Type B pancreatic cell (in vitro differentiated cells): ENCODE results near the gene PPTC7. TPM values are rescaled to one million over a fixed set of nuclear protein-coding genes. Genes with fewer than 3 reads are reported as not detected.
"Not testable (repeated sequence)": the region's sequence is repeated elsewhere in the genome, so short reads cannot be mapped to it uniquely, and the experiment has no call there.

Source experiments
- DNase-seq: peaks from one replicate; pipeline ENCODE4 v3.0.0; 2021; ENCODE audit warnings: mixed read lengths; ENCODE audit not compliant: unreplicated experiment; ENCODE audit errors: extremely low spot score
- H3K27ac Mint-ChIP-seq: 2 replicates; pipeline ENCODE4 v1.8.0; 2021; ENCODE audit warnings: mild to moderate bottlenecking, mixed read lengths
- H3K27me3 Mint-ChIP-seq: 2 replicates; pipeline ENCODE4 v1.8.0; 2021; ENCODE audit warnings: mixed read lengths
- H3K36me3 Mint-ChIP-seq: 2 replicates; pipeline ENCODE4 v1.8.0; 2021; ENCODE audit warnings: mixed read lengths
- H3K4me1 Mint-ChIP-seq: one replicate; pipeline ENCODE4 v1.8.0; 2021; ENCODE audit warnings: mixed read lengths; ENCODE audit not compliant: unreplicated experiment
- H3K4me3 Mint-ChIP-seq: 2 replicates; pipeline ENCODE4 v1.8.0; 2021; ENCODE audit warnings: mild to moderate bottlenecking, mixed read lengths
- H3K9me3 Mint-ChIP-seq: 2 replicates; pipeline ENCODE4 v1.8.0; 2021; ENCODE audit warnings: mixed read lengths
- CTCF ChIP-seq: fragments of 200-600 bp; sonication (generic); conservative IDR thresholded peaks from 2 replicates; pipeline ENCODE4 v1.5.0; 2021; ENCODE audit warnings: antibody characterized with exemption, mild to moderate bottlenecking
- total RNA-seq: library from RNA; stranded (reverse); gene quantifications from 2 replicates; pipeline ENCODE4 v1.2.1, GENCODE V29; 2021; ENCODE audit warnings: low replicate concordance

Gene PPTC7
- total RNA-seq, 1 donor from 2014 or later = 14.5 TPM

- Mint-ChIP-seq H3K27me3 (no peaks in the 10 kb centered on the region), H3K36me3 (peaks cover 21% of the 10 kb centered on the region)
These were observed 32.1 kb downstream of the PPTC7 start for GRCh38 chr12:110550981-110551380.

GRCh38 chr12:110549716-110550115 is 33.4 kb downstream of the PPTC7 start:
- H3K36me3 Mint-ChIP-seq = peaks cover 25% of the 10 kb centered on the region
- H3K27ac Mint-ChIP-seq = peak overlapping the region; percentile 19
- no peak overlapping the region for H3K4me3 Mint-ChIP-seq
- DNase-seq = no peak
- H3K9me3 Mint-ChIP-seq = no peaks in the 10 kb centered on the region
- H3K27me3 Mint-ChIP-seq = no peaks in the 10 kb centered on the region
- H3K4me1 Mint-ChIP-seq = peaks cover 7% of the 10 kb centered on the region
- no peak for TF ChIP-seq CTCF

More at GRCh38 chr12:110550981-110551380, 32.1 kb downstream of the PPTC7 start:
- Mint-ChIP-seq H3K4me1 (peaks cover 19% of the 10 kb centered on the region), H3K4me3 (no peak overlapping the region), H3K9me3 (no peaks in the 10 kb centered on the region), H3K27ac (no peak overlapping the region)
- no peak for DNase-seq
- TF ChIP-seq CTCF = no peak

- TF ChIP-seq CTCF = no peak
- no peak for DNase-seq
- Mint-ChIP-seq H3K4me3 (no peak overlapping the region), H3K4me1 (peaks cover 9% of the 10 kb centered on the region), H3K27ac (no peak overlapping the region), H3K36me3 (peaks cover 26% of the 10 kb centered on the region), H3K27me3 (no peaks in the 10 kb centered on the region), H3K9me3 (no peaks in the 10 kb centered on the region)
These were observed 34.4 kb downstream of the PPTC7 start for GRCh38 chr12:110548678-110549077.

GRCh38 chr12:110547090-110547489 is 36.0 kb downstream of the PPTC7 start:
- DNase-seq = no peak
- H3K27ac Mint-ChIP-seq = no peak overlapping the region
- H3K27me3 Mint-ChIP-seq = no peaks in the 10 kb centered on the region
- H3K4me1 Mint-ChIP-seq = peaks cover 15% of the 10 kb centered on the region
- H3K4me3 Mint-ChIP-seq = no peak overlapping the region
- no peaks in the 10 kb centered on the region for H3K9me3 Mint-ChIP-seq
- TF ChIP-seq CTCF = no peak
- peaks cover 31% of the 10 kb centered on the region for H3K36me3 Mint-ChIP-seq

GRCh38 chr12:110546339-110546738 is 36.8 kb downstream of the PPTC7 start:
- no peak for DNase-seq
- H3K9me3 Mint-ChIP-seq = no peaks in the 10 kb centered on the region
- H3K27me3 Mint-ChIP-seq = no peaks in the 10 kb centered on the region
- TF ChIP-seq CTCF = no peak
- no peak overlapping the region for H3K4me3 Mint-ChIP-seq
- peaks cover 29% of the 10 kb centered on the region for H3K36me3 Mint-ChIP-seq
- H3K27ac Mint-ChIP-seq = no peak overlapping the region
- H3K4me1 Mint-ChIP-seq = peaks cover 15% of the 10 kb centered on the region

GRCh38 chr12:110545812-110546211 is 37.3 kb downstream of the PPTC7 start:
- H3K27me3 Mint-ChIP-seq = no peaks in the 10 kb centered on the region
- no peak overlapping the region for H3K4me3 Mint-ChIP-seq
- peaks cover 15% of the 10 kb centered on the region for H3K4me1 Mint-ChIP-seq
- peaks cover 29% of the 10 kb centered on the region for H3K36me3 Mint-ChIP-seq
- H3K9me3 Mint-ChIP-seq = no peaks in the 10 kb centered on the region
- peak overlapping the region; percentile 7 for H3K27ac Mint-ChIP-seq
- no peak for TF ChIP-seq CTCF
- no peak for DNase-seq

- not testable (repeated sequence) for H3K4me3 Mint-ChIP-seq, DNase-seq, H3K27me3 Mint-ChIP-seq, H3K9me3 Mint-ChIP-seq
- H3K27ac Mint-ChIP-seq = peak overlapping the region; percentile 7
- H3K4me1 Mint-ChIP-seq = peaks cover 15% of the 10 kb centered on the region
- H3K36me3 Mint-ChIP-seq = peaks cover 29% of the 10 kb centered on the region
These were observed 37.9 kb downstream of the PPTC7 start for GRCh38 chr12:110545259-110545658.
